Prostate gland (tissue), 2 donors: Measurements from ENCODE around the gene SHC3.

ENCODE experiments used
- CTCF ChIP-seq, 4 experiments: fragments of 200-600 bp in 2 of 4; fragments of 450-650 bp in 2 of 4; sonication (generic) in 2 of 4; IDR thresholded peaks; 1 replicate in 3 of 4; 2 replicates in 1 of 4; pipeline ENCODE4 v1.5.1; 2016 to 2019; ENCODE audit warnings: antibody characterized with exemption in 4 of 4, mild to moderate bottlenecking in 2 of 4, moderate library complexity in 2 of 4
- POLR2AphosphoS5 ChIP-seq: sonication (generic); formaldehyde crosslinking; IDR thresholded peaks from one replicate; pipeline ENCODE4 v1.6.1; 2017; ENCODE audit warnings: antibody characterized with exemption

GRCh38 chr9:89165880-89166279 is 12.7 kb downstream of the SHC3 start:
- TF ChIP-seq CTCF (IDR thresholded peaks at IDR 0.05) (no peak), POLR2AphosphoS5 (no peak)
